ENCODE data around the gene CCDC126.
"Not testable (repeated sequence)": the region's sequence is repeated elsewhere in the genome, so short reads cannot be mapped to it uniquely, and the experiment has no call there.

The CCDC126 gene, protein sequence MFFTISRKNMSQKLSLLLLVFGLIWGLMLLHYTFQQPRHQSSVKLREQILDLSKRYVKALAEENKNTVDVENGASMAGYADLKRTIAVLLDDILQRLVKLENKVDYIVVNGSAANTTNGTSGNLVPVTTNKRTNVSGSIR

DNA sequence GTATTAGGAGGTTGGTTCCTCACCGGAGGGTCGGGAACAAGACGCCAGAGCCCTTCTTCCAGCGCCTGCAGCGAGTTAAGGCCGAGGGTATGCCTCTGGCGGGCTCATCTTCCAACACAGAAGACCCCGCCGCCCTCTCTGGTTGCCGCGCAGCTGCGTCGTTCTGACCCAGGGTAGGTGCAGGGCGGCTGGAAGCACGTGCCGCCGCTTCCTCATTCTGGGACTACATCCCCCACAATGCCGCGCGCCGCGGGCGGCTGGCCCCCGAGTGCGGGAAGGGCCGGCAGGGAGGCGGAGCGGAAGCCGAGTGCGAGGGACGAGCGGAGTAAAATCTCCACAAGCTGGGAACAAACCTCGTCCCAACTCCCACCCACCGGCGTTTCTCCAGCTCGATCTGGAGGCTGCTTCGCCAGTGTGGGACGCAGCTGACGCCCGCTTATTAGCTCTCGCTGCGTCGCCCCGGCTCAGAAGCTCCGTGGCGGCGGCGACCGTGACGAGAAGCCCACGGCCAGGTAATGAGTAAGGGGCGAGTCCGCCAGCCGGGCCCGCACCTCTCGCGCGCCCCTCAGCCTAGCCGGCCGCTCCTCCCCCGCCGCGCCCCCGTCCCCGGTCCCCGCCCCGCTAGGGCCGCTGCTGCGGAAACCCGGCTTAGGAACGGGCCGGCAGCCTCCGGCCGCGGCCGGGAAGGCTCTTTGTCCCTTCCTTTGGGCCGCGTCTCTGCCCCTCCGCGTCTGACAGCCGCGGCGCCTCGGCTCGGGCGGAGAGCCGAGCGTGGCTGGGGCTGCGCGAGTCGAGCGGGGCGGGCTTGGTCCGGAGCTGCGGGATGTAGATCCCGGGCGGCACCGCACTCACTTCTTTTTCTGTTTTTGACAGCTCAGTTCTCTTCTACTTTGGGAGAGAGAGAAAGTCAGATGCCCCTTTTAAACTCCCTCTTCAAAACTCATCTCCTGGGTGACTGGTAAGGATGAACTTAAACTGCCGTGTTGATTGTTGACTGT lies at the start of gene CCDC126:
Gene CCDC126, plus strand, starts transcription at position 289 of the 998 bp plus-strand sequence. CDS start 13,934 bp downstream, outside the sequence.
- DNase-seq (ENCODE audit: low read depth in 2 of 2) = peak; percentile 74 to 81

DNA sequence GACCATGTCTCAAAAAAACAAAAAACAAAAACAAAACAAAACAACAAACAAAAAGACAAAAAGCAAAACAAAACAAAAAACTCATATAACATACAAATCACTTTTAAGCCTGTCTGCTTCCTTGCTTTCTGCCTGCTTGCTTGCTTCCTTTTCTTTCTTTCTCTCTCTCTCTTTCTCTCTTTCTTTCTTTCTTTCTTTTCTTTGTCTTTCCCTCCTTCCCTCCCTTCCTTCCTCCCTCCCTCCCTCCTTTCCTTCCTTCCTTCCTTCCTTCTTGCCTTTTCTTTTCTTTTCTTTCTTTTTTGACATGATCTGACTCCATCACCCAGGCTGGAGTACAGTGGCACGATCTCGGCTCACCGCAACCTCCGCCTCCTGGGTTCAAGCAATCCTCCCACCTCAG lies 49.5 kb upstream of the CCDC126 start:
- no peak for DNase-seq (ENCODE audit: low read depth in 2 of 2)

DNA sequence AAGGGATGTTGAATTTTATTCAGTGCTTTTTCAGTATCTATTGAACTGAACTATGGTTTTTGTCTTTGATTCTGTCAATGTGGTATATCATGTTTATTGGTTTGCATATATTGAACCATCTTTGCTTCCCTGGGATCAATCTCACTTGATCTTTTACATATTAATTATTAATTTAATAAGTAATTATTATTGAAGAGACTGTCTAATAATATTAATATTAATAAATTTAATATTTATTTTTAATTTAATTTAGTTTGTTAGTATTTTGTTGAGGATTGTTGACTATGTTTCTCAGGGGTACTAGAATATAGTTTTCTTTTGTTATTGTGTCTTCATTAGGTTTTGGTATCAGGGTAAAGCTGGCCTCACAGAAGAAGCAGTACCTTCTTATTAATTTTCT lies 38.9 kb upstream of the CCDC126 start:
- DNase-seq (ENCODE audit: low read depth in 2 of 2) = no peak

DNA sequence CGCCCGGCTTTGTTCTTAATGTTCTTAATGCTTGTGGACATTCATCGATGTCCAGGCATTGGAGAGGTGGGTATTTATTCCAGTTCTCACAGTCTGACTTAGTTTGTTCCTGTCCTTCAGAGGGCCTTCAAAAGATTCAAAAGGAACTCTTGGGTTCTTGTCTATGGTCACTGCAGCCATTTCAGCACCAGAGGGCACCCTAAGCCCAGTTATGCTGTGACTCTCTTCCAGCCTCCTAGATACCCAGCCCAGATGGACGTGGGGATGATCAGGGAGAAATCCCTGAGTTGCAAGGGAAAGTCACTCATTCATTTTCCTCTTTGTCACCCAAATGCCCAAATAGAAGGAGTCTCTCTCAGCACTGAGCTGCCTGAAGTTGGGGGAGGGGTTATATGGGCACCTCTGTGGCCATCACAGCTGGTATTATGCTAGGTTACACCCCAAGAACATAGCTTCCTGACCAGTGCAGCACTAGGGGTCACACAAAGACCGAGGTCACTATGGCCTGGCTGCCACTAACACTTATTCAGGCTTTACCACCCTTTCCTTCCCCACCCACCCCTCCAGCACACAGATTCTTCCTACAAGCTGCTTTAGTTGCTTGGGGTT lies 26.5 kb upstream of the CCDC126 start:
- peak; percentile 55 to 59 for DNase-seq (ENCODE audit: low read depth in 2 of 2)

DNA sequence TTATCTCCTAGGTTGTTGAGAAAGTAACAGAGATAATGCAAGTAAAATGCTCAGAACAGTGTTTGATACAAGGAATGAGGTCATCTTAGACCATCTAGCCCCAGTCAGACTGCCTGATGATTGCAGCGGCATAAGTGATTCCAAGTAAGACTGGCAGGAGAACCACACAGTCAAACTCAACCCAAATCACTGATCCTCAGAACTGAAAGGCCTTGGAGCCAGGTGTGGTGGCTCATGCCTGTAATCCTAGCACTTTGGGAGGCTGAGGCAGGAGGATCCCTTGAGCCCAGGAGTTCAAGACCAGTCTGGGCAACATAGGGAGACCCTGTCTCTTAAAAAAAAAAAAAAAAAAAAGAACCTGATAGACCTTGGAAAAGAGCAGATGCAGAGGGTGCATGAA lies 15.2 kb upstream of the CCDC126 start:
- DNase-seq (ENCODE audit: low read depth in 2 of 2) = not testable (repeated sequence)

DNA sequence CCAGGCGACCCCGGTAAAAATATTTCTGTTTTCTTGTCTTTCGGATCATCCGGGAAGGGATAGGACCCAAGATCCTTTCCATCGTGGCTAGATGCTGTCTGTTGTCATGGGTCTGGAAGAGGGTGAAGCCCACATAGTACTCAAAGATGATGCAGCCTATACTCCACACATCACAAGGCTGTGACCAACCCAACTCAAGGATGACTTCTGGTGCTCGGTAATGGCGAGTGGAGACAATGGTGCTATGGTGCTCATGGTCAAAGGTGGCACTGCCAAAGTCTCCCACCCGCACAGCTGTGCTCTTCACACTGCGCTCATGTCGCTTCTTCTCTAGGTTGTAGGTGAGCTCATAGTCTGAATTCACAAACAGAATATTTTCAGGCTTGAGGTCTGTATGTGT lies 11.9 kb upstream of the CCDC126 start:
- not testable (repeated sequence) for DNase-seq (ENCODE audit: low read depth in 2 of 2)

DNA sequence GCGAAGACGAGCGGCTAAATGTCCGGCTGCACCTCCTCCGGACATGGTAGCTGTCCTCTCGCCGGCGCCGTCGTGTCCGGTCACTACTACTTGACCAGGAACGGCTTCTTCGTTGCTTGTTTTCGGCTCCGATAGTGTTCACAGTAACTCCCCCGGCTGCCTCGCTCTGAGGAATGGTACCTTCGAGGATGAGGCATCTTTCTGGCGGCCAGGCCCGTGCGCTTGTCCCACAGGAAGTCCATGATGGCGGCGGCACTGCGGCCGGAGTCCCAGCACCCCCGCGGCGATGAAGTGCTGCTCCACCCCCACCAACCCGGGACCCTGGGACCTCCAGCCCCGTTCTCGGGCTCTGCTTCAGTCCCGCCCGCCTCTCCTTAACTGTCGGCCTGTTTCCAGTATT lies 11.0 kb upstream of the CCDC126 start:
- DNase-seq (ENCODE audit: low read depth in 2 of 2) = no peak

DNA sequence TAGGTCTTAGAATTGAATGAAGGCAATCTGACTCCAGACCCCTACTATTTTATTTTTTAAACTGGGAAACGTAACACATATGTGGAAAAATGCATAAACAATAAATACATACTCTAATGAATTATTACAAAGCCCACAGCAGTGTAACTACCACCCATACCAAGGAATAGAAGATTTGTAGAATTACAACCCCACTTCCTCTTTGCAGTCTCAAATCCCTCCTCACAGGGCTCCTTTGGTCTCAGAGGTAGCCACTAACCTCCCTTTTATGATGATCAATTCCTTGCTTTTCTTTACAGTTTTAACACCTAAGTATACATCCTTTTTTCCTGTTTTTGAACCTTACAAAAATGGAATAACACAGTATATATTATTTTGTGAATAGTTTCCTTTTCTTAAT lies 6.7 kb upstream of the CCDC126 start:
- DNase-seq (ENCODE audit: low read depth in 2 of 2) = no peak

DNA sequence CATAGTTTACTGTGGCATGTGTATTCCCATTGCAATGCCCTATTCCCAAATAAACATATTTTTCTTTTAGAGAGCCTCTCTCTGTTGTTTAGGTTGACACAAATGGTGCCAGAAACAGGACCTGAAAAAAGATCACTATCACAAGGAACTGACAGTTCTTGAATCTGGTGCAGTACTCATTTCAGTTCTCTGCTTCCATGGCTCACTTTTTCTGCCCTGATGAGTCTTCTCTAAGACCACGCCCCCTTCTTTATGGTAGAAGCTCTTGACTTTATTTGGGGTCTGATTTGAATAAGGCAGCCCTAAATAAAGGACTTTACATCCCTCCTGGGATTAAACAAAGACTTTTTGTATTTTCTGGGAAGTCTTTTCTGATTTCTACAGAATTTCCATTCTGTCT lies 3.5 kb upstream of the CCDC126 start:
- DNase-seq (ENCODE audit: low read depth in 2 of 2) = peak in 1 of 2 donors; percentile 21

DNA sequence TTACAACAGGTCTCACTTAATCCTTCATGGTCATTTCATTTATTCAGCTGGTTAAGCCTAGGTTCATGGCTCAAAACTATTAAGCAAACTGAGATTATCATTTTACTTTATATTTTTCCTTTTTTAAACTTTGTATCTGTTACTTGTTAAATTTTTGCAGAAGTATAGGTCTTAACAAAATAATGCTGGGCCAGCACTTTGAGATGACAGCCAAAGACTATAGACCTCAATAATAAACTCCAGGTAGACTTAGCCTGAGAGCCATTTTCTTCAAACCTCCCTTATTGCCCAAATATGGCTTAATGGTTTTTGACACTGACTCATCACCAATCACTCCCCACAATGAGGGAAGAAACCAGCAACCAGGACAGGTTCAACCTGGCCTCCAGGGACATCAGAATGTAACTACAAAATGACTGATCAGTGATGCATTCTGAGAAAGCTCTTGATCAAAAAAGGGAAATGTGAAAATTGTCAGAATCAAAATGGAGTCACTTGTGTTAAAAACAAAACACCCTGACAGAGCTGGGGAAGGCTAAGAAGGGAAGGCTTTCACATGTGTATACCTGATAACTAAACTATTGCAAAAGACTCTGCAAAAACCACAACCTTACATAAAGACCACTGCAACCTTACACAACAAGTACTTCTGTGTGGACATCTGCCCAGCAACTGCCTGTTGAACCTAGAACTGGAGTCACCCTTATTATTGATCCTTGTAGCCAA lies 2.1 kb upstream of the CCDC126 start:
- peak; percentile 1 to 41 for DNase-seq (ENCODE audit: low read depth in 2 of 2)

DNA sequence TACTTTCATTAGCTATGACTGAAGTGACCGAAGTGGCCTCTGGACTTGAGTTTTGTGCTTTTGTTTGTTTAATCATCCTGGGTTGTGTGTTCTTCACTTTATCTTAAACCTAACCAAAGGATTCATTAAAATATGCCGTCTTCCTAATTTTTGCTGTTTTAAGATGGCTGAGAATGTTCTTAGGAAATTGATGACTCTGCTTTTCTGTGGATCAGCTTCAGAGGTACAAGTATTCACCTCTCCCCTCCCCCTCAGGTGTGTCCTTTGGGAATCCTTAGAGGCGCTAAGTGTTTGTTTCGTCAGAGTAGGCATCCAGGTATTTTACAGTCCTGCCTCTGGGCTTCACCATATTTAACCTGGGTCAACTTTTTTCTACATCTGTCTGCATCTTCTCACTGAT lies 1.1 kb downstream of the CCDC126 start:
- DNase-seq (ENCODE audit: low read depth in 2 of 2) = no peak

DNA sequence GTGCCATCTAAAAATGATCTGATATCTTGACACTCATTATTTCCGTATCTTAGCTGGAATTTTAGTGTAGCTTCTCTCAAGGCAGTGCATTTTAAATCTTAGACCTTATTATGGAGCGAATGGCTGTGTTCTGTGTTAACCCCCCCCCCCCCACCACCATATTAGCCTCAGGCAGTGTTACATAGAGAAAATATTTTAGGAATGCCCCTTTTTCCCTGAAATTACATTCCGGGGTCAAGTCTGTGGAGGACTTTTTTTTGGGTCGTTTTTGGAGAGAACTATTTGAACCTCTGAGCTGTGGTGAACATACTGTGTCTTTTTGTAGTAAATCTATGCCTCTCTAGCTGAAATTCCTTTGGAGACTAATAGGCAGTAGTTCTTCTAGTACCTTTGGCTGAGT lies 3.1 kb downstream of the CCDC126 start:
- no peak for DNase-seq (ENCODE audit: low read depth in 2 of 2)

DNA sequence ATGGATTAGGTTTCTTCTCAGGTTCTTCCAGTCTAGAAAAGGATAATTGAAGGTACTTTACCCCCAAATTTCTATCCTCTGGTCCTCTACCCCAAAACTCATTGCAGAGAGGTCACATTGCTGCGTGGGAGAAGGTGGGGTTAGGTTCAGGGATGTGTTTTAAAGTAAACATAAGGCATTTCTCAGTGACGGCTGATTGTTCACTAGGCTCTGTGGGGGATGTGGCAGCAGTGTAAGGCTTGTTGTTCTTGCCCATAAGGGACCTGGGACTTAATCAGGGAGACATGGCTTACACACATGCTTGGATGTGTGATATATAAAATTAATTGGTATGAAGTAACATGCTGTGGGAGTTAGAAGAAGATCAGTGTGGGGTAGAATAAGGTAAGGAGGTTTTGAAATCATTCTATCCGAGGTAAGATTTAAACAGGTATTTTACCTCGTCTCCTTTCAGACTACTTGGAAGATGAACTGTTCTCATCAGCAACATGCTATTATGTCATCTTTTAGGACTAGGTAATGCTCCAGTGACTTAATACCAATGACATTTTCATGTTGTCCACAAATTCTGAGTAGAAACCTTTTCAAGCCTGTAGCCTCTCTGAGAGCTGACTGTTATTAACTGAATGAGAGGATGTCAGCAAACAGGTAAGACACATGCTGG lies 6.6 kb downstream of the CCDC126 start:
- no peak for DNase-seq (ENCODE audit: low read depth in 2 of 2)

DNA sequence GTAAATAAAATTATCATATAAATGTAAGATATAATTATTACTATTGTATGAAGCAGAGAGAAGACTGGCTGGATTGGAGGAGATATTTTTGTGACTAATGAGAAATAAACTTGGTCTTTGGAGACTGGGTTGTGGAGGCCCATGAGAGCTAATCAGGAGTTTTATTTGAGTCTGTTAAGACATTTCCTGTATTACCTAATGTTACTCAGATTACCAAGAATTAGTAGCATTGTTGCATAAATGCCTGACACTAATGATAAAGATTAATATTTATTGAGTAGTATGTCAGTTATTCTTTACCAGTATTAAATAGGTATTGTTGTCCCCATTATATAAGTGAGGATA lies 7.1 kb downstream of the CCDC126 start:
- no peak for DNase-seq (ENCODE audit: low read depth in 2 of 2)

DNA sequence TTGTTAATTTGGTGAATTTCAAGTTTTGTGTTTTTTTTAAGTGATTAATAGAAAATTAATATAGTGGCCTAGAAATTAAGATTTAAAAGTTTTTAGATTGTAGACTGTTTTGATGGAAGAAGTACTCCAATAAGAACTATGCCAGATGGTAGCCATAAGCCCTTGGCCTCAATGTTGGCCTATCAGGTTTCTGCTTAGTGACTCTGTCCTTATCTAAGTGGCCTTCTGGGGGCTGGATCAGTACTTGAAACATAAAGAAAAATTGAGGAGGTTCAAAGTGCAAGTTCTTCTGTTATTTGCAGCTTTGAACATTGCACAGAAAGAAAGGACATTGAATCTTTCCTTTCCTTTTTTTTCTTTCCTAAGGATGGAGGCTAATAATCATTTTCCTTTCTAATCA lies 9.9 kb downstream of the CCDC126 start:
- no peak for DNase-seq (ENCODE audit: low read depth in 2 of 2)

DNA sequence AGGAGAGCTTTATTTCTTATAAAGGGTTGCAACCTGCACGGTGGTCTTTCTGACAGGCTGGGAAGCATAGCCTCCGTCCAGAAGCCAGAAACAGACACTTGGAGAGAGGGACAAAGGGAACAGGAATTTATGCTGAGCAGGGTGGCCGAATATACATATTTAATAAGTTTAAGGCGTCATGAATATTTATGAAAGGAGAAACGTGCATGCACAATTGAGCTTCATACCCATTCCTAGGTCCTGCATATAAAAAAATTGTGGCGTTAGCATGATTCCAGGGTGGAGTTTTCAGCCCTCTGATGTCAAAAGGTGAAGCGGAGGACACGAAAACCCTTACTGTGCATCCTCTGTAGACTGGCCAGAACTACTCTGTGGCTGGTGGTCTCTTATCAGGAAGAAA lies 10.7 kb downstream of the CCDC126 start:
- DNase-seq (ENCODE audit: low read depth in 2 of 2) = no peak

DNA sequence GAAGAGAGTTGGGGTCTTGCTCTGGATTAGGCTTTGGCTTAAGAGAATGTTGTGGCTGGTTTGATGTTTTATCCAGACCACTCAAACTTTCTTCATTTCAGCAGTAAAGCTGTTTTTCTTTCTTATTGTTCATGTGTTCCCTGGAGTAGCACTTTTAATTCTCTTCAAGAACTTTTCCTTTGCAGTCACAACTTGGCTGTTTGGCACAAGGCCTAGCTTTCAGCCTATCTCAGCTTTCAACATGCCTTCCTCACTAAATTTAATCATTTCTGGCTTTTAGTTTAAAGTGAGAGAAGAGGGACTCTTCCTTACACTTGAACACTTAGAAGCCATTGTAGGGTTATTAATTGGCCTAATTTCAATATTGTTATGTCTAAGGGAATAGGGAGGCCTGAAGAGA lies 18.1 kb downstream of the CCDC126 start:
- DNase-seq (ENCODE audit: low read depth in 2 of 2) = no peak

DNA sequence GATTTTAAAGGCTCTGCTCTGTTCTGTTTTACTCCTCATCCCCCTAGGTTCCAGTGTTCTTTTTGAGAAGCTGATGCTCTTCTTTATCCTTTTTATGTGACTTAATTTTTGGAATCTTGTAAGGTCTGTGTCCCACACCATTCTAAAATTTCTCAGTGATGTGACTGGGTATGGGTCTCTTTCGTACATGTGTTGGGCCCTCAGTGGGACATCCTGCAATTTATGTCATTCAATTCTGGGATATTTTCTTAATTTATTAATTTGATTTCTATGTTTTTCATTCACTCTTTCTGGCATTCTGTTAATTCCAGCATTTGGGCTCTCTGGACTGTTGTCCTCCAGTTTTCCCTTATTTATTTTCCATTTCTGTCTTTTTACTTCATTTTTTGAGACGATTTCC lies 19.4 kb downstream of the CCDC126 start:
- DNase-seq (ENCODE audit: low read depth in 2 of 2) = no peak

DNA sequence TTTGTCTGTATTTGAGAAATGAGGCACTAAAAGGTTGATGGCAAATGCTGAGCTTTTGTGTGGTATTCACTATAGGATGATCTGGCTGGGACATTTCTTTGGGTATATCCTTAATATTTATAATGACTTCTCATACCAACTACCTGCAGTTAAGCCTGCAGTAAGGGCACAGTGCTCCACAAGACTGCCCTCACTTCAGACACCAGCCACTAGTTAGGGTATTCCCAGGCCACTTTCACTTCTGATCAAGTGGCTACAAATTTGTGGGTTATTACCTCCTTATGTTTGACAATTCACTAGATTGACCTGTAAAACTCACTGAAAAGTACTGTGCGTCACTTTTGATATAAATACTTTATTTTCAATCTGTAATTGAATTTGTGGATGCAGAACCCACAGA lies 20.3 kb downstream of the CCDC126 start:
- no peak for DNase-seq (ENCODE audit: low read depth in 2 of 2)

DNA sequence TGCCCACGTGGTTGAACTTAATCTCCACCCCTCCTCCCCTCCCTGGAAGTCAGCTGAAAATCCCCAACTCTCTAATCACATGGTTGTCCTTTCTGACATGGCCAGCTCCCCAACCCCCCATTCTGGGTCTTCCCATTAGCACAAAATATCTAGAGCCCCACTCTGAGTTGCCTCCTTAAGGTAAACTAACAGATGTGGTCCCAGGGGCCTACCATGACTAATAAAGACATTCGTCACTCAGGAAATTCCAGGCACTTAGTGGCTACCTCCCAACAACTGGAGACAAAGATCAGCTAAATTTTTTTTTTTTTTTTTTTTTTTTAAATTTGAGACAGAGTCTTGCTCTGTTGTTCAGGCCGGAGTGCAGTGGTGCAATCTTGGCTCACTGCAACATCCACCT lies 21.1 kb downstream of the CCDC126 start:
- no peak for DNase-seq (ENCODE audit: low read depth in 2 of 2)

DNA sequence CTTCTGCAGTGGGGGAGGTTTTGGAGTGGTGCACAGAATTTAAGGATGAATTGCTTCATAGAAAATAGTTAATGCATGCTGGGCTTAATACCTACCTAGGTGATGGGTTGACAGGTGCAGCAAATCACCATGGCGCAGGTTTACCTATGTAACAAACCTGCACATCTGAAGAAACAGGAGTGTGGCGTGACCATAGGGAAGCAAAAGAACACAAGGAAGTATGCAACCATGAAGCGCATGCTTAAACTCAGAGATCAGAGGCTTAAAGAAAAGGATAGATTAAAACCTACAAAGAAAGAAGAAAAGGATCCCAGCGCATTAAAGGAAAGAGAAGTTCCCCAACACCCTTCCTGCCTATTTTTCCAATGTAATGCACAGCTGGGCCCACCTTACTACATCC lies 22.0 kb downstream of the CCDC126 start:
- no peak for DNase-seq (ENCODE audit: low read depth in 2 of 2)

DNA sequence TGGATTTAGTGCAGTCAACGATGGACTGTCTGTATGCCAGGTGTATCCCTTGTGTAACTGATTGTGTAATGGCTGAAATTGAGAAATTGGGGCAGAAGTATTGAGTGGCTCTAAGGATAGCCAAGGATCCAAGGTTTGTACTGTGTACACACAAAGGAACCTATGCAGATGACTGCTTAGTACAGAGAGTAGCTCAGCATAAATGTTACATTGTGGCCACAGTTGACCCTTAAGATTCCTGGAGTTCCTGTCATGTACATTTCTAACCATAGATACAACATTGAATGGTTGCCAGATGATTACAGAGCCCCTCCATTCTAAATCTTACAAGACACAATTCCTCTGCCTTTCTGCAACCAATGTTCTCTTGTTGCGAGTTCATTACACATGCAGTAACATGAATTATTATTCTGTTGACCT lies 25.3 kb downstream of the CCDC126 start:
- DNase-seq (ENCODE audit: low read depth in 2 of 2) = no peak
